SJCRH30 (cell line): Measurements from ENCODE around the gene UTP25. TPM values are rescaled to one million over a fixed set of nuclear protein-coding genes. Genes with fewer than 3 reads are reported as not detected.

Experiments used
- DNase-seq, 2 experiments: peaks; one replicate each; pipeline ENCODE4 v3.0.0-alpha.2; 2015 to 2020
- H3K27ac ChIP-seq: fragments of 250-450 bp; sonication (Bioruptor Pico); 2 replicates; pipeline ENCODE4 v1.5.1; 2020; ENCODE audit warnings: mild to moderate bottlenecking, moderate library complexity
- H3K27me3 ChIP-seq: fragments of 250-450 bp; sonication (Bioruptor Pico); 2 replicates; pipeline ENCODE4 v1.5.1; 2020; ENCODE audit warnings: mild to moderate bottlenecking, moderate library complexity
- H3K36me3 ChIP-seq: fragments of 250-450 bp; sonication (Bioruptor Pico); 2 replicates; pipeline ENCODE4 v1.5.1; 2020; ENCODE audit warnings: mild to moderate bottlenecking, moderate library complexity
- H3K4me1 ChIP-seq: fragments of 250-450 bp; sonication (Bioruptor Pico); 2 replicates; pipeline ENCODE4 v1.5.1; 2020; ENCODE audit warnings: mild to moderate bottlenecking, moderate library complexity
- H3K4me3 ChIP-seq: fragments of 250-450 bp; sonication (Bioruptor Pico); 2 replicates; pipeline ENCODE4 v1.5.1; 2020; ENCODE audit warnings: mild to moderate bottlenecking, moderate library complexity
- H3K9me3 ChIP-seq: fragments of 250-450 bp; sonication (Bioruptor Pico); replicated peaks from 2 replicates; pipeline ENCODE4 v1.5.1; 2020; ENCODE audit warnings: mild to moderate bottlenecking, moderate library complexity
- total RNA-seq: library from RNA; depleted of rRNA; stranded (reverse); fragments of >200 nt; shearing (Covaris generic); gene quantifications from 2 replicates; pipeline ENCODE4 v1.2.3, GENCODE V29; 2014

Gene UTP25
- total RNA-seq, 1 experiment from 2014 or later = 14.2 TPM

DNA sequence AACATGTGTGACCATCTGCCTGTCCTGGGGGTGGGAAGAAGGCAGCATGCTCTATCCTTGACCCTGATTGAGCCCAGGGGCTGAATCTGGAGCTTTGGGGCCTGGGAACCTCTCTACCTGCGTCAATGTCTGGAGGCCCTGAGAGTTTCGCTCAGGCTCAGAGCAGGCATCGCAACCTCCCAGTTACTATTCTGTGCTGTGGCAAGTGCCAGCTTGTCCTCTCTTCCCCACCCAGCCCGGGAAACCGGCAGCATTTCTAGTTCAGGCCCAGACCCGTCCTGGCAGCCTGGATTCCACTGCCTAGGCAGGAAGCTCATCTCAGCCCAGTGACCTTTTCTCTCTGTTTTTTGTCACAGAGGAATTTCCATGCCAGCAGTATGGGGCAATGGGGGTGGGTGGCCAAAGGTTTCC, 11.8 kb upstream of the UTP25 start:
- no peak for DNase-seq
- Histone ChIP-seq H3K27me3 (0 out of 2 replicates have a peak, but pooled peaks cover 4% of the 10 kb centered on the region), H3K4me1 (peaks cover 6% of the 10 kb centered on the region; the same call in 1 of the 2 replicates), H3K36me3 (no peaks in the 10 kb centered on the region), H3K27ac (no peak overlapping the region), H3K9me3 (no peaks in the 10 kb centered on the region), H3K4me3 (no peak overlapping the region)

DNA sequence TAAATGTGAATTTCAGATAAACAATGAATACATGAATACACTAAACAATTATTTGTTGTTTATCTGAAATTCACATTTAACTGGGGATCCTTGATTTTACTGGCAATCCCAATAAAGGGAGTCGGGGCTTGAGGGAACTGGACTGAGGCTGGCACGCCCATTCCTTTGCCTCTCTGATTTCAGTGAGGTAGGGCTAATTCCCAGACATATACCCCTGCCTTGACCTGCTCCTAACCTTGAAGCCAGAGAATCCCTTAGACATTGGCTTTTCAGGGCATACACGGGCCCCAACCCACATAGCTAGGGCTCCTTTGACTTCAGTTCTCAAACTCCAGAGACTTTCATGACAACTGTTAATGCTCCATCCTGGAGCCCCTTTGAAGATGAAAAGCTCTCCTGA, 10.8 kb upstream of the UTP25 start:
- Histone ChIP-seq H3K4me1 (peaks cover 6% of the 10 kb centered on the region; the same call in 1 of the 2 replicates), H3K4me3 (no peak overlapping the region), H3K27me3 (0 out of 2 replicates have a peak, but pooled peaks cover 4% of the 10 kb centered on the region), H3K9me3 (no peaks in the 10 kb centered on the region), H3K36me3 (no peaks in the 10 kb centered on the region), H3K27ac (no peak overlapping the region)
- no peak for DNase-seq

GRCh38 chr1:209817691-209818090, 10.1 kb upstream of the UTP25 start:
- H3K4me1 ChIP-seq = peaks cover 6% of the 10 kb centered on the region; the same call in 1 of the 2 replicates
- H3K9me3 ChIP-seq = no peaks in the 10 kb centered on the region
- no peak overlapping the region for H3K27ac ChIP-seq
- H3K36me3 ChIP-seq = no peaks in the 10 kb centered on the region
- no peak overlapping the region for H3K4me3 ChIP-seq
- no peak for DNase-seq
- 0 out of 2 replicates have a peak, but pooled peaks cover 4% of the 10 kb centered on the region for H3K27me3 ChIP-seq

- Histone ChIP-seq H3K9me3 (no peaks in the 10 kb centered on the region), H3K4me1 (peaks cover 6% of the 10 kb centered on the region; the same call in 1 of the 2 replicates), H3K4me3 (no peak overlapping the region), H3K36me3 (no peaks in the 10 kb centered on the region), H3K27me3 (no peaks in the 10 kb centered on the region), H3K27ac (no peak overlapping the region)
- no peak for DNase-seq
Measured at GRCh38 chr1:209819058-209819457, 8.7 kb upstream of the UTP25 start.

DNA sequence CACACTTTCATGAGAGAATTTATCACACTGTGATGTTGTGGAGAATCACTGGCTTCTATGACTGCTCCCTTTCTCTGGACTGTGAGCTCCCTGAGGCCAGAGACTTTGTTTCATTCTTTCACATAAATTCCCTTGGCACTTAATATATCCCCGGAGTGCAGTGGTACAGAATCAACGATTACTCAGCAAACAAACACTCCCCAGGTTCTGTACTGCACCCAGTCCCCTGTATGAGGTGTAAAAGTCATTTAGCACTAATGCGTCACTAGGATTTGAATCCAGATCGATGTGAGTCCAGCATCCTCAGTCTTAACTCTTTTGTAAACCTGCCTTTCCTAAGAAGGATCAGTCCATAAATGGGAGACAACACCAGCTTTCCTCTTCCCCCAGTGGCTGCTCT, 6.8 kb upstream of the UTP25 start:
- Histone ChIP-seq H3K36me3 (no peaks in the 10 kb centered on the region), H3K4me3 (no peak overlapping the region), H3K27me3 (no peaks in the 10 kb centered on the region), H3K9me3 (no peaks in the 10 kb centered on the region), H3K27ac (no peak overlapping the region), H3K4me1 (no peaks in the 10 kb centered on the region; the same call in 1 of the 2 replicates)
- DNase-seq = no peak

GRCh38 chr1:209822706-209823105, 5.1 kb upstream of the UTP25 start:
- peak overlapping the region; percentile 37; the same call in 1 of the 2 replicates for H3K4me3 ChIP-seq
- H3K27me3 ChIP-seq = no peaks in the 10 kb centered on the region
- no peak overlapping the region for H3K27ac ChIP-seq
- H3K9me3 ChIP-seq = no peaks in the 10 kb centered on the region
- H3K4me1 ChIP-seq = no peaks in the 10 kb centered on the region
- no peak for DNase-seq
- no peaks in the 10 kb centered on the region for H3K36me3 ChIP-seq

DNA sequence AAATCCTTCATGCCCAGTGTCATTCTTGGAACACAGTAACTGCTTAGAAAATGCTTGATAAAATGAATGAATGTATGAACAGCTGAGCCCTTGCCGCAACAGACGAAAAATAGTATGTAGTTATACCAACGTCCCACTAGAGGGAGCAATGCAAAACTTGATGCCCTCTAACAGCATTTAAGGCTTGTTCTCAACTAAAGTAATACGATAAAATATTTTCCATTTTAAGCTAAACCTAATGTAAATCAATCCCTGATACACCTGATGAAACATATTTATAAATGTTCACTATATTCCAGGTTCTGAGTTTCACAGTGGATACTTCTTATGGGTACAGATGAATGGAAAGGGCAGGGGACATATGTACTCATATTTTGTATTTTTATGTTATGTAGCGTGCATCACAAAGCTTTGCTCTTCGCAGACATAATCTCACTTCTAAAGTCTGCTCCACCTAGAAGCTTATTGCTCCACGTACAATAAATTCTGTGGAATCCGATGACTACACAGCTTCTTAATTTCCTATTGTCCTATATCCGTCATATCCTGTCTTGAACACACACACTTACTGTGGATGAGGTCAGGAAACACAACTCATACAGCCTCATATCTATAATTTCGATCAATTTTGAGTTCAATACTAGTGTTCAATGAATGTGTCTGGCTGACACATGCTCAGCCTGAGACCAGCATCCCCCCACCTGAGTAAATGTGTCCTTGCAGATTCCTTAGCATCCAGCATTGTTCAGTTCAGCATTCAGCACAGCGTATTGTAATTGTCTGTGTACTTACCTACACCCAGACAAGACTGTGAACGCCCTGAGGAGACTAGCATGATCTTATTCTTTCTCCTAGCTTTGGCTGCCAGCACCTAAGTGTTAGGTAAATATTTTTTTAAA, 4.4 kb upstream of the UTP25 start:
- no peaks in the 10 kb centered on the region for H3K9me3 ChIP-seq
- H3K4me1 ChIP-seq = no peaks in the 10 kb centered on the region
- DNase-seq = peak; percentile 28 to 87
- H3K27me3 ChIP-seq = no peaks in the 10 kb centered on the region
- H3K4me3 ChIP-seq = peak overlapping the region; percentile 37
- H3K27ac ChIP-seq = no peak overlapping the region; the same call in 1 of the 2 replicates
- H3K36me3 ChIP-seq = no peaks in the 10 kb centered on the region

DNA sequence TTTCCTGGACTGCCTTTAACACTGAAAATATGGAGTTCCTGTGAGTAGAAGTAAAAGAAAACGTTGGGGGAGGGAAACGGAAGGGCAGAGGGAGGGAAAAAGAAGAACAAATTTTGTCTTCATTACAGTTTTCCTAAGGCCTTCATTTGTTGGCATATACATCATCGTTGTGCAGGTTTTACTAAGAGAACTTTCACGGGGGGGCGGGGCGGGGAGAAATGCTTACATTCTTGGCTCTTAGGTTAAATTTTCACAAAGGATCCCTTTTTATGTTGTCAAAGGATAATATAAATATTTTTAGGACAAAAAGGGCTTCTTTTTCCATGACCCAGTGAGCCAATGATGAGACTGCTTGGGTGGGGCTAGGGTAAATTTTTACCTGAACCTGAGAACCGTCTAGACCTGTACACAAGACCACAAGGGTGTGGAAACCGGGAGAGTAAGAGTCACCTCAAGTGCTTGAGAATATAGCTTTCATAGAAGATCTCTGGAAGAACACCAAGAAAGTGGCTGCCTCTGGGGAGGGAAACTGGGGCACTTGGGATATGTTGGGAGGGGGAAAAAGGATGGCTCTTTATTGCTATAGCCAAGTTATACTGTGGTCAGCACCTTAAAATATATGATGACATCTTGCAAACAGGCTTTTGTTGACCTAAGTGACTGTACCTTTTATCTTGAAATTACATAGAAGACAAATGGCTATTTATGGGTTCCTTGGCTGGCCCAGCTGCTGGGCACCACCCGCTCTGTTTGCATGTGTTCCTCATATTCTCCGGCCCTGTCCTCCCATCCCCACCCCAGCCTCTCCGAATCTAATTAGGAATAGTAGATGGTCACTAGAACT, 2.0 kb upstream of the UTP25 start:
- H3K4me3 ChIP-seq = no peak overlapping the region
- no peak for DNase-seq
- H3K27ac ChIP-seq = no peak overlapping the region
- H3K4me1 ChIP-seq = no peaks in the 10 kb centered on the region; the same call in 1 of the 2 replicates
- no peaks in the 10 kb centered on the region for H3K9me3 ChIP-seq
- H3K27me3 ChIP-seq = no peaks in the 10 kb centered on the region
- peaks cover 2% of the 10 kb centered on the region for H3K36me3 ChIP-seq

GRCh38 chr1:209829716-209830115, 1.9 kb downstream of the UTP25 start:
- no peaks in the 10 kb centered on the region for H3K27me3 ChIP-seq
- H3K27ac ChIP-seq = no peak overlapping the region
- no peak for DNase-seq
- peaks cover 38% of the 10 kb centered on the region for H3K36me3 ChIP-seq
- H3K4me1 ChIP-seq = no peaks in the 10 kb centered on the region; the same call in 1 of the 2 replicates
- H3K4me3 ChIP-seq = no peak overlapping the region
- no peaks in the 10 kb centered on the region for H3K9me3 ChIP-seq

DNA sequence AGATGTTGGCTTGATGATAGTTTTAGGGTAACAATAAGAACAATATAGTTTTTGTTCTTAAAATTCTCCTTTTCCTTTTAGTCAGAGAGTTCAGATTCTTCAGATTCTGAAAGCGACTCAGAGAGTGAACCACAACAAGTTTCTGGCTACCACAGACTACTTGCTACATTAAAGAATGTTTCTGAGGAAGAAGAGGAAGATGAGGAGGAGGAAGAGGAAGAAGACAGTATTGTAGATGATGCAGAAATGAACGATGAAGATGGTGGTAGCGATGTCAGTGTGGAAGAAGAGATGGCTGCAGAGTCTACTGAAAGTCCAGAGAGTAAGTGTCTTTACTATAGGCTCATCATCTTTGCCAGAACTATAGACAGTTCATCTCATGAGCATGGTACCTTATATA, 3.0 kb downstream of the UTP25 start:
- Histone ChIP-seq H3K27me3 (no peaks in the 10 kb centered on the region), H3K36me3 (peaks cover 45% of the 10 kb centered on the region), H3K9me3 (no peaks in the 10 kb centered on the region), H3K4me1 (no peaks in the 10 kb centered on the region; the same call in 1 of the 2 replicates), H3K4me3 (no peak overlapping the region), H3K27ac (no peak overlapping the region)
- DNase-seq = no peak

- H3K4me1 ChIP-seq = no peaks in the 10 kb centered on the region; the same call in 1 of the 2 replicates
- H3K4me3 ChIP-seq = no peak overlapping the region
- H3K27me3 ChIP-seq = no peaks in the 10 kb centered on the region
- no peaks in the 10 kb centered on the region for H3K9me3 ChIP-seq
- no peak overlapping the region for H3K27ac ChIP-seq
- no peak for DNase-seq
- peaks cover 53% of the 10 kb centered on the region for H3K36me3 ChIP-seq
Measured at GRCh38 chr1:209831615-209832014, 3.8 kb downstream of the UTP25 start.

DNA sequence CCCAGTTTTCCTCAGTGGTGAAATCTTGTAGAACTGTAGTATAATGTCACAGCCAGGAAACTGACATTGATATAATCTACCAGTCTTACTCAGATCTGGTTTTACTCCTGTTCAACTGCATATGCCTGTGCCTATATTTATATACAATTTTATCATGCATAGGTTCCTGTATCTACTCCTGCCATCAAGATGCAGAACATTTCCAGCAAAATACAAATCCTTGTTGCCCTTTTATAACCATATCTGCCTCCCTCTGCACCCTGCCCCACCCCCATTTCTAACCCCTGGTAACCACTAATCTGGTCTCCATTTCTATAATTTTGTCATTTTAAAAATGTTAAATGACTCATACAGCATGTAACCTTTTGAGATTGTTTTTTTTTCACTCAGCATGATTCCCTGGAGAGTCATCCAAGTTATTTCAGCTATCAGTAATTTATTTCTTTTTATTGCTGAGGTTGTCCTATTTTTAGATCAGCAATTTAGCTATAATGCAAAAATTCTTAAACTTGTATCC, 8.1 kb downstream of the UTP25 start:
- Histone ChIP-seq H3K36me3 (peaks cover 90% of the 10 kb centered on the region), H3K4me1 (peaks cover 7% of the 10 kb centered on the region; the same call in 1 of the 2 replicates), H3K4me3 (no peak overlapping the region), H3K27me3 (no peaks in the 10 kb centered on the region), H3K9me3 (no peaks in the 10 kb centered on the region), H3K27ac (no peak overlapping the region)
- DNase-seq = no peak

DNA sequence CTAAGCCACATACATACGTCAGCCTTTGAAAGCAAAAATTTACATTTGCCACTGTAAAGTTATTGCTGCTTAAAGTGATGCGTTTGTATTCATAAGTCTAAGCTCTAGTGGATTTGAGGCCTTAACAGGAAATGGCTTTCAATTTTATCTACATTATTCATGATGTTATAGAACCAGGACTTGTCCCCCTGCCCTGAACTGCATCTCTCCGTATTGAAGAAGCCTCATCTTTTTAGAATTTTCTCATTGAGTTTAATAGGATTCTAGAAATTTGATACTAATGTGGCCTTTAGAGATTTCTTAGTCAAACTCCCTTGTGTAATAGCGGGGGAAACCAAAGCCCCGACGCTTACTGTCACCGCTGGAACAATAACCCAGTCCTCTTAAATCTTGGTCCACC, 9.9 kb downstream of the UTP25 start:
- Histone ChIP-seq H3K9me3 (no peaks in the 10 kb centered on the region), H3K27ac (no peak overlapping the region), H3K4me1 (peaks cover 7% of the 10 kb centered on the region; the same call in 1 of the 2 replicates), H3K4me3 (no peak overlapping the region), H3K36me3 (peaks cover 92% of the 10 kb centered on the region), H3K27me3 (no peaks in the 10 kb centered on the region)
- DNase-seq = no peak

- H3K4me1 ChIP-seq = peaks cover 7% of the 10 kb centered on the region; the same call in 1 of the 2 replicates
- no peak overlapping the region for H3K27ac ChIP-seq
- H3K4me3 ChIP-seq = no peak overlapping the region
- H3K36me3 ChIP-seq = peaks cover 92% of the 10 kb centered on the region
- no peaks in the 10 kb centered on the region for H3K9me3 ChIP-seq
- no peaks in the 10 kb centered on the region for H3K27me3 ChIP-seq
- DNase-seq = no peak
Measured at GRCh38 chr1:209838537-209838936, 10.8 kb downstream of the UTP25 start.
